ENCODE measurements around the gene TFCP2L1. TPM values are rescaled to one million over a fixed set of nuclear protein-coding genes. Genes with fewer than 3 reads are reported as not detected.

TFCP2L1 gene
- total RNA-seq, 4 donors from 2014 or later = 18.3 to 75.8 (median 49.3) TPM

DNA sequence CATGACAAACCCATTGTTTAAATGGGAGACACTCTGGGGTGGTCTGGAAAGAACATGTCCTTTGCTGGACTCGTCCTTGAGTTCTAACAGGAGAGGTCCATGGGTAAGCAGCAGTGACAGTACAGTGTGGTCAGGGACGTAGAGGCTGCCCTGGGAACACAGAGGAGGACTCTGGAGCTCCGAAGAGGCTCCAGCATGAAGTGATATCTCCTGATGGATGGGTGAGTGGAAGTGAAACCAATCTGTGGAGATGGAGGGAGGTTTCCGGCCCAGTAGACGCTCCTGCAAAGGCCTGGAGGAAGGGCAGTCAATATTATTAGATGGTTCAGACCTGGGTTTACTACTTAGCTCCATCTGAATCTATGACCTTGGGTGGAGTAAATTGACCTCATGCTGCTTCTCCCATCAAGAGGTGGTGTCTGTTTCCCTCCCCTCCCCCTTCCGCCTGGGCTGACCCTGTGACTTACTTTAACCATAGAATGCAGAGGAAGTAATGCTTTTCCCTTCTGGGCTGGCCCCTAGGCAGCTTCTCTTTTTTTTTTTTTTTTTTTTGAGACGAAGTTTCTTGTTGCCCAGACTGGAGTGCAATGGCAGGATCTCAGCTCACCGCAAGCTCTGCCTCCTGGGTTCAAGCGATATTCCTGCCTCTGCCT is 2.3 kb upstream of the TFCP2L1 start:
- DNase-seq (ENCODE audit: low spot score in 2 of 2) = peak in 1 of 2 donors; percentile 86
- H3K4me3 ChIP-seq (ENCODE audit: low read depth, poor library complexity, severe bottlenecking) = no peak overlapping the region
- intact Hi-C loops (cut with DNase I; ENCODE audit: low total_unique reads) = no loop called here
- 82 to 87% methylated on average over 9 of the region's 9 CpGs for WGBS, 2 donors
- TF ChIP-seq POLR2A (IDR thresholded peaks at IDR 0.05) = no peak
- TF ChIP-seq, protein P1, sequence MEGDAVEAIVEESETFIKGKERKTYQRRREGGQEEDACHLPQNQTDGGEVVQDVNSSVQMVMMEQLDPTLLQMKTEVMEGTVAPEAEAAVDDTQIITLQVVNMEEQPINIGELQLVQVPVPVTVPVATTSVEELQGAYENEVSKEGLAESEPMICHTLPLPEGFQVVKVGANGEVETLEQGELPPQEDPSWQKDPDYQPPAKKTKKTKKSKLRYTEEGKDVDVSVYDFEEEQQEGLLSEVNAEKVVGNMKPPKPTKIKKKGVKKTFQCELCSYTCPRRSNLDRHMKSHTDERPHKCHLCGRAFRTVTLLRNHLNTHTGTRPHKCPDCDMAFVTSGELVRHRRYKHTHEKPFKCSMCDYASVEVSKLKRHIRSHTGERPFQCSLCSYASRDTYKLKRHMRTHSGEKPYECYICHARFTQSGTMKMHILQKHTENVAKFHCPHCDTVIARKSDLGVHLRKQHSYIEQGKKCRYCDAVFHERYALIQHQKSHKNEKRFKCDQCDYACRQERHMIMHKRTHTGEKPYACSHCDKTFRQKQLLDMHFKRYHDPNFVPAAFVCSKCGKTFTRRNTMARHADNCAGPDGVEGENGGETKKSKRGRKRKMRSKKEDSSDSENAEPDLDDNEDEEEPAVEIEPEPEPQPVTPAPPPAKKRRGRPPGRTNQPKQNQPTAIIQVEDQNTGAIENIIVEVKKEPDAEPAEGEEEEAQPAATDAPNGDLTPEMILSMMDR (IDR thresholded peaks at IDR 0.05) = no peak

DNA sequence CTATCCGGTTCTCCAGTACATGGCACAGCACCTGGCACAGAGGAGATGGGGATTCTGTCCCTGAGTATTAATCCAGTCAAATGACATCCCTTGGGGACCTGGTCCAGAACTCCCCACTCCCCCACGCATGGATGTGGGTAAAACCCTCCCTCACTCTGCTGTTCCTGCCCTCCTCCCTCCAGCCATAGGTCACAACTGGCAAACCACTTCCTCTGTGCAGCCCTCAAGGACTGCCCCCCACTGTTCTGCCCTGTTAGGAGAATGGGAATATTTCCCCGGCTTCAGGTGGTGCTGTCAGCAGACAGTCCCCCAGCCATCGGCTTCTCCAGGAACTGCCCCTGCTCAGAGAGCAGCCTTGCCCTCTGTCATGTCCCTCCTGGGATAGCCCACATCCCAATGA is 1.5 kb upstream of the TFCP2L1 start:
- TF ChIP-seq POLR2A (IDR thresholded peaks at IDR 0.05) = no peak
- TF ChIP-seq, protein P1 (IDR thresholded peaks at IDR 0.05) = no peak
- intact Hi-C loops (cut with DNase I; ENCODE audit: low total_unique reads) = no loop called here
- H3K4me3 ChIP-seq (ENCODE audit: low read depth, poor library complexity, severe bottlenecking) = no peak overlapping the region
- peak in 1 of 2 donors; percentile 74 for DNase-seq (ENCODE audit: low spot score in 2 of 2)
- WGBS, 2 donors = 66 to 76% methylated on average over 4 of the region's 4 CpGs

DNA sequence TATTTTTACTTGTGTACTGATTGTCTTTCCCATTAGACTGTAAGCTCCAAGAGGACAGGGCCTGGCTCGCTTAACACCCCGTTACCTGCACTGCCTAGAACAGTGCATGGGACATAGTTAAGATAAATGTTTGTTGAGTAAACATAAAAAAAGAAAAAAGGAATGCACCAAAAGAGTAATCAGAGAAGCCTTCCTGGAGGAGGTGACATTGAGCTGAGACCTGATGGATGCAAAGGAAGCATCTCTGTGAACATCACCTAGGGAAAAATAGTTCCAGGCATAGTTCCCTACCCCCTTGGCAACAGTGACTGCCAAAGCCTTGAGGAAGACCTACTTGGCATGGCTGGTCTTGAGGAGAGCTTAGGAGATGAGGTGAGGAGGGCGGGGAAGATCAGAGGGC is 924 bp upstream of the TFCP2L1 start:
- WGBS, 2 donors = 81 to 84% methylated on average over 3 of the region's 3 CpGs
- no peak overlapping the region for H3K4me3 ChIP-seq (ENCODE audit: low read depth, poor library complexity, severe bottlenecking)
- TF ChIP-seq, protein P1 (IDR thresholded peaks at IDR 0.05) = no peak
- TF ChIP-seq POLR2A (IDR thresholded peaks at IDR 0.05) = no peak
- intact Hi-C loops (cut with DNase I; ENCODE audit: low total_unique reads) = no loop called here
- no peak for DNase-seq (ENCODE audit: low spot score in 2 of 2)

DNA sequence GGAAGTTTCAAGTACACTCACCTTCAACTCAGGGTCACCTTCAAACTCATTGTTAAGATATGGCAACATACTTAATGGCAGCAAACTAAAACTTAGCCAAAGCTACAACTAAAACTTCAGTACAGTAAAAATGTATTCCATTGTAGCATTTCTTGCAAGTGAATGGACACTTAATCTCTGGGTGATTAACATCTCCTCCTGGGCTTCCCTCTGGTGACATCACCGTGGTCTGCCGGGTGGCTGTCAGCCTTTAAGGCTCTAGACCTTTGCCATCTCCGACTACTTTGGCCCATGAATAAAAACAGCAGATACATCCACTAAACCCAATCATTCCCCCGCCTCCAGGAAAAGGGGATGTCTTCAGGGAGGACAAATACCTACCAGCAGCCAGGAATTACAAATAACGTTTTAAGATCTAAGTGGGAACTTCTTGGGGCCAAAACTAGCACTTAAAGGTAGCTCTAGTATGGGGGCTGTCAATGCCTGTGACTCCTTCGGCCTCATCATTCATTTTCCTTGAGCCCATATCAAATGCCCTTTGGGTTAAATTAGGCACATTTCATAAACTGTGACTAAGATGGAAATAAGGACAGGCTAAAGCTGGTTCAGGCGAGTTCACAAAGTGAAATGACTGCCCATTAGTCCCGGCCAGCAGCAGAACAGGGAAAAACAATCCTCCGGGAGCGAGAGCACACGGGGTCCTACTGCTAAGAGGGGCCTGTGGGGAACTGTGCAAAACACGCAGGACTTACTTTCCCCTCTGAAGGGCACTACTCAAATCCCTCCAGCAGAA is 1.1 kb downstream of the TFCP2L1 start:
- intact Hi-C loops (cut with DNase I; ENCODE audit: low total_unique reads) = no loop called here
- H3K4me3 ChIP-seq (ENCODE audit: low read depth, poor library complexity, severe bottlenecking) = peak overlapping the region; percentile 48
- peak in 1 of 2 donors; percentile 70 for DNase-seq (ENCODE audit: low spot score in 2 of 2)
- 34 to 37% methylated on average over 12 of the region's 12 CpGs for WGBS, 2 donors
- no peak for TF ChIP-seq POLR2A (IDR thresholded peaks at IDR 0.05)
- TF ChIP-seq, protein P1 (IDR thresholded peaks at IDR 0.05) = no peak

DNA sequence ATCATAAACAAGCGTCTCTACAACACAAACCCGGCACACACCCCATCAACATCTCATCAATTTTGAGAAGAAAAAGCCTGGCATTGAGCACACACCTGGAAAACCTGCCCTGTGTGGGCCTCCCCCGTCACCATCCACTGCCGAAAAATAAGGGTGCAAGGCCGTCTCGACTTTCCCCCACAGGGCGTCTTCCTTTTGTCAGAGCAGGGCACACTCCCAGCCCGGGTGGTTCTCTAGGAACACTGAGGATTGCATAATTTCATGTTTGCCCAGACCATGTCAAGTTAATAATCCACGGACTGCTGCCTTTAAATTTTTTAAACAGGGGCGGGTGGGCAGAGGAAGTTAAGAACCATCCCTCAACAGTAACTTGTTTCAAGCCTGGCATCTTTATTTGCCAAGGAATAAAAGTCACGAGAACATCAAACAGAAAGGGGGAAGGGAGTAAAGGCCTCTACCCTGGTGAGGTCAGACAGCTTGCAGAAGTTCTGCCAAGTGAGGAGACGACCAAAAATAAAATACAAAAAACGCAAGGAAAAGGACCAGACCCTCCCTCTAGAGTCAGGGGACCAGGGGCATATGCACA is 2.1 kb downstream of the TFCP2L1 start:
- peak overlapping the region; percentile 28 for H3K4me3 ChIP-seq (ENCODE audit: low read depth, poor library complexity, severe bottlenecking)
- 54 to 67% methylated on average over 13 of the region's 13 CpGs for WGBS, 2 donors
- DNase-seq (ENCODE audit: low spot score in 2 of 2) = peak in 1 of 2 donors; percentile 82
- intact Hi-C loops (cut with DNase I; ENCODE audit: low total_unique reads) = no loop called here
- no peak for TF ChIP-seq POLR2A (IDR thresholded peaks at IDR 0.05)
- TF ChIP-seq, protein P1 (IDR thresholded peaks at IDR 0.05) = no peak
